NCI-H187 (cell line): ENCODE data around the gene AP4M1.
"Not testable (repeated sequence)": the region's sequence is repeated elsewhere in the genome, so short reads cannot be mapped to it uniquely, and the experiment has no call there.

Experiments
- DNase-seq, 2 experiments: peaks; one replicate each; lab custom pipeline; 2025; lab: John Stamatoyannopoulos, UW

The AP4M1 gene

DNA sequence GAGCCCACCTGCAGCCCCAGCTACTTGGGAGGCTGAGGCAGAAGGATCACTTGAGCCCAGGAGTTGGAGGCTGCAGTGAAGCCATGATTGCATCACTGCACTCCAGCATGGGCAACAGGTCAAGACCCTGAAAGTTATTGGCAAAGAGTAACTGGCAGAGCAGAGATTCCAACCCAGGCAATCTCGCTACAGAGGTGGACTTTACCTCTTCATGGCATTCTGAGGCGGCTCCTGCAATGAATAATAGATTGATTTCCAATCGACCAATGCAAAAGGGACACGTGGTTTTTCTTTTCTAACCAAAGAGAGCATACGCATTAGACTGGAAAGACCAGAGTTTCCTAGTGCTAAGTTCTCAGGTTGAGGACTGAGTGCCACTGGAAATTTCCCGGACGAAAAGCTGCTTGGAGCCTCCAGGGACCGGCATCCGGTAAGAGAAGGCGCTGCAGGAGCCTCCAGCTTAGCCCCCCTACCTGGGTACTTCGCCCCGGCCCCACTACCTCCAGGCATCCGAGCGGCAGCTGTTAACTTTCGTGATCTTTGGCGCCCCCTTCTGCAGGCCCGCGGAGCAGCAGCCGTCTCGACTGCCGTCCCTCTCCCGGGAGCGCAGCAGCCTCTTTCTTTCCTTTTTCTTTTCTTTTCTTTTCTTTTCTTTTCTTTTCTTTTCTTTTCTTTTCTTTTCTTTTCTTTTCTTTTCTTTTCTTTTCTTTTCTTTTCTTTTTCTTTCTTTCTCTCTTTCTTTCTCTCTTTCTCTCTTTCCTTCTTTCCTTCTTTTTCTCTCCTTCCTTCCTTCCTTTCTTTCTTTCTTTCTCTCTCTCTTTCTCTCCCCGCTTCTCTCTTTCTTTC lies 29.4 kb downstream of the AP4M1 start:
- DNase-seq = peak; percentile 53 to 58

GRCh38 chr7:100132126-100132525 lies 30.7 kb downstream of the AP4M1 start:
- no peak for DNase-seq

GRCh38 chr7:100132697-100133151 lies 31.3 kb downstream of the AP4M1 start:
- peak; percentile 16 to 41 for DNase-seq

DNA sequence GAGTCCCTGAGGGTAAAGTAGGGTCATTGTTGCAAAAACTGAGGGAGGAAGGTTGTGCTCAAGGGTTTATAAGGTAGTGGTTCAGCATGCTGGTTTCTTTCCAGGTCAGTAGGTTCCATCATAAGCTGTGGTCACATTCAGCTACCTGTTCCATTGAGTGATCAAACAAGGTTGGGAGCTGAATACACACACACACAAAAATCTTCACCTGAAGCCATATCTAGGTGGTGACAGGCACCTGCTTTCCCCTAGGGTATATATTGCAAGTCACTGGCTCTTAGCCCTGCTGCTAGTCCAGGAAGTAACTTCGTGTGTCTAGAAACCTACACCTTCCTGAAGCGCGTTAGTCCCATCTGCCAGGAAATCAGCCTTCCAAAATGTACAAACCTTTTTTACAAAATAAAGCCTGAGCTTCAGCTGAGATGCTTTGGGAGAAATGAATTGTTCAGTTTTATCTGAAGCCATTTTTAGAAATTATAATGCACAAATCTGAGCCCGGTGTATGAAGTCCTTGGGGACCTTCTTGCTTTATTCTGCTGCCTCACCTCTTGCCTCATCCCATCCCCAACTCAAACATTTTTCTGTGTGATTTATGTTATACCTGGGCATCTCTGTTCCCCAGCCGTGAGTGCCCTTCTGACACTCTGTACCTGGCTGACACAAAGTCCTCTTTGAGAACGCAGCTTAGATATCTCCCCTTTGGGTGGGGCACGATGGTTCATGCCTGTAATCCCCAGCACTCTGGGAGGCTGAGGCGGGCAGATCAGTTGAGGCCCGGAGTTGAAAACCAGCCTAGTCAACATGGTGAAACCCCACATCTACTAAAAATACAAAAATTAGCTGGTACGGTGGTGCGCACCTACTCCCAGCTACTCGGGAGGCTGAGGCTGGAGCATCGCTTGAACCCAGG lies 36.7 kb downstream of the AP4M1 start:
- no peak for DNase-seq

- DNase-seq = no peak
Observed at GRCh38 chr7:100141555-100141949, 40.1 kb downstream of the AP4M1 start.

DNA sequence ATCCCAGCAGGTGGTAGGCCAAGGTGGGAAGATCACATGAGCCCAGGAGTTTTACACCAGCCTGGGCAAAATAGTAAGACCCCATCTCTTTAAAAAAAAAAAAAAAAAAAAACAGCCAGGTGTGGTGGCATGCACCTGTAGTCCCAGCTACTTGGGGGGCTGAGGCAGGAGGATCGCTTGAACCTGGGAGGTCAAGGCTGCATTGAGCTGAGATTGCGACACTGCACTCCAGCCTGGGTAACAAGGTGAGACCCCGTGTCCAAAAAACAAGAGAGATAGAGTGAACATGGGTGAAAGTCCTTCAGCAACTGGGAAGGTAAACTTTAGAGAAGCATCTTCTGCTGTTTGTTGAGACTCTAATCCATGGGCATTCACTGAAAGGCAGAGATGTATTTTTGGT lies 41.0 kb downstream of the AP4M1 start:
- DNase-seq = no peak

GRCh38 chr7:100146350-100146749 lies 44.9 kb downstream of the AP4M1 start:
- not testable (repeated sequence) for DNase-seq

GRCh38 chr7:100147278-100147677 lies 45.8 kb downstream of the AP4M1 start:
- DNase-seq = no peak

- no peak for DNase-seq
Observed at GRCh38 chr7:100148225-100148558, 46.7 kb downstream of the AP4M1 start.

DNA sequence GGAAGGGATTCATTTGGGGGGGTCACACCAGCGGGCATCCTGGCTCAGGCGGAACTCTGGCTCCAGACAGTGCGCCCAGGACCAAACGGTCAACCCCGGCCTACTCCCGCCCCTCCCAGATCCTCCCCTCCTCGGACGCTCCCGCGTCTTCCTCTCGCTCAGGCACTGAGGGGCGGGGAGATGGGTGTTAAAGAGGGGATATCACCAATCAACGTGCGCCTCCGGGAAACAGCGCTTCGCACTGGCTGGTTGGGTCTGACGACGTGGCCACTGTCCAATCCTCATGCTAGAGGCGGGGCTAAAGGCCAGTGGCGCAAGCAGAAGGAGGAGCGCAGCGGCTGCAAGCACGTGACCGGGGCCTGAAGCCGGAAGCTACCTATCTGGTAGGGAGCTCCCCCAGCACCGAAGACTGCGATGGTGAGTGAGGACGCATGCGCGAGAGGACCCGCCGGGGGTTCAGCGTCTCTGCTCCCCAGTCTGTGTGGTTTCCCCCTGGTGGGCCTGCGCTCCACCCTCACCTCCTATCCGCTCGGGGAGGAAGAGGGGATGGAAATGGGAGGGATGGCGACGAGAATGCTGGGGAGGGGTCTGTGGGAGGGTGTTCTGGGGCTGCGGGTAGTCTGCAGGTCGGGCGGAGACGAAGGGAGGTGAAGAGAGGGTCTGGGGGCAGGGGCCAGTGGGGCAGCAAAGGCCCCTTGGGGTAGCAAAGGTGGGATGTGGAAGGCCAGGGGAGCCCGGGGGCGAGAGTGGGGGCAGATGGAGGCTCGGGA lies 47.3 kb downstream of the AP4M1 start, which contains the start of gene LAMTOR4:
Gene LAMTOR4 (plus strand): TSS at position 360 of the 770 bp plus-strand sequence. CDS start 55 bp downstream, at position 415.
- DNase-seq = peak; percentile 96 to 97

GRCh38 chr7:100152404-100152803 lies 51.0 kb downstream of the AP4M1 start:
- DNase-seq = no peak

GRCh38 chr7:100152937-100153666 lies 51.7 kb downstream of the AP4M1 start:
- DNase-seq = no peak

DNA sequence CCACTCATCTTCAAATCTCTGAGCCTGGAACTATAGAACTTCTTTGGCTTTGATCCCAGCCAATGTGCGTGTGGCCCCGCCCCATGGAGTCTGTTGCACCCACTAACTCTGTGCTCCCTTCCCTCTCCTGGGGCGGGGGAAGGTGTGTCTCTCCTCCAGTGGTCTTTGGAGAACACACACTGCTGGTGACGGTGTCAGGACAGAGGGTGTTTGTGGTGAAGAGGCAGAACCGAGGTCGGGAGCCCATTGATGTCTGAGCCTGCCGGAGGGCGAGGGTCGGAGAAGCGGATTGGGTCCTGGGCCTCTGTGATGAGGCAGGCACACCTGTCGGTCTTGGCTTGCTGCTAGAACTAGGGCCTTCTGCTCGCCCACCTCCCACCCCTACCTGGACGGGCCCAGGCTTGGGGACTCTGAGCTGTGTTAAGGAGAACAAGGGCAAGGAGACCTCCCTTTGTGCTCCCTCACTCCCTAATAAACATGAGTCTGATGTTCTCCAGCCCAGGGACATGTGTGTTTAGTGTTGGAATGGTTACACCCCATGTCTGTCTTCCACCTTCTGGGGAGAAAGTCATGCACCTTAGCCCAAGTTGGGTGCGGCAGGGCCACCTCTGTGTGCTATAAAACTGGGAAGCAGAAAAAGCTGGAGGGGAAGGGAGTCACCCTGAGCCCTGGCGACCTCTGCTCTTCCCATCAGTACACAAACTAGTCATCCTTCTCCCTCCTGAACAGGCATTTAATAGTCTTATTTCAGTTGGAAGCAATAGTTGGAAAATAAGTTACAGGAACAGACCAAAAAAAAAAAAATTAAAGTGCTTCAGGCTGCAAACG lies 52.5 kb downstream of the AP4M1 start:
- no peak for DNase-seq

DNA sequence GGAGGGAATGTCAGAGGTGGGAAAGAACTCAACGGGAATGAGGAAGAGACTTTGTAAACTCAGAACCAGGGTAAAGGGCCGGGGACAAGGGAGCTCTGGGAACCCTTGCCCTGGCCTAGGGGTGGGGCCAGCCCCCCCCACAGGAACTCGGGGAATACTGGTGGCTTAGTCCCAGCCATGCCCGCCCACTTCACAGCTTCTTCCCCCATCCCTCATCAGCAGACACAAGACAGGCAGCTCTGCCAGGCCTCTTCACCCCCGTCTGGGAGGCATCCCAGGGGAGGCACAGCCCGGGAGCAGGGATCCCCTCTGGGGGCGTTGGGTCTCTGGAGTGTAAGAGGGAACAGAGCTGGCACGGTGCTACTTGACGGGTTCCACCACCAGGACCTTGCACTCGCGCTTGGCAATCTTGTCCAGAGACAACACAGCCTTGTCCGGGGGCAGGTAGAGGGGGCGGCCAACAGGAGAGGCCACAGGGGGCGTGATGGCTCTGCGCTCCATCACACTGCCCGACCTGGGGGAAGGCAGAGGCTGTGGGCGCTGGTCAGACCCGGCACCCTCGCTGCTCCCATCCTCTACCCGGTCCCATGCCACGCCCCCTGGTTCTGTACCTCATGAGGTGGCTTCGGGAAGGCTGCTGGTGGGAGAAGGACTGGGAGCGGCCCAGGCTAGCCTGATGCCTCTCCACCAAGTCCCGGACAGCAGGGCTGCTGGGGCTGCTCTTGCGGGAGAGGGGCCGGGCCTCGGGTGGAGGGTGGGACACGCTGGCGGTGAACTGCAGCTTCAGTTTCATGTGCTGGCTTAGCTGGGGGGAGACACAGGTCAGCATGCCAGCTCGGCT lies 53.4 kb downstream of the AP4M1 start:
- DNase-seq = no peak

DNA sequence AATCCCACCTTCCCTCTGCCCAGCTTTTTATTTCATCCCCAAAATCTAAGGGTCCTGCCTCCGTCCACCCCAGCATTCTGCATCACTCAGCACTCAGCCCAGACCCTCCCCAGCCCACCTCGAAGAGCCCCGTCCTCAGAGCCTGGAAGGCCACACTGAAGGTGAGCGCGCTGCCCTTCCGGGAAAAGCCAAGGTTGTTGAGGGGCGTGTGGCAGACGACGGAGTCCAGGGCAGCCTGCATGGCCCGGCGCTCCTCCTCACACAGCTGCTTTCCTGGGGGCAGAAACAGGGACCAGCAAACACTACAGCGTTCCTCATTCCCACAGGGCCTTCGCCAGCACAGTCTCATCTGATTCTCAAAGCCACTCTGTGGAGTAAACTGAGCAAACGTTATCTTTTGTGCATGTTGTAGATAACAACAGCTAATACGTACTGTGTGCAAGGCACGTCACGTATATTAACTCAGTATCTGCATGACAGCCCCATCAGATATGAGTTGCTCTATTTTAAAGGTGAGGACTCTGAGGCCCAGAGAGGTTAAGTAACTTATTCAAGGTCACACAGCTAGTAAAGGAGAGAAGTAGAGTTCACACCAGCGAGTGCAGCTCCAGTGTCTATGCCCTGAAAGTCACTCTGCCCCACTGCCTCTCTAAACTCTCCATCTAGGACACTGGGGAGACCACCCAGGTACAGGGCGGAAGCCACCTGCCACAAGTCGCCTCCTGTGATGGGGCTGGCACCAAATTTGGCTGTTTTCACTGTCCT lies 54.3 kb downstream of the AP4M1 start:
- no peak for DNase-seq

DNA sequence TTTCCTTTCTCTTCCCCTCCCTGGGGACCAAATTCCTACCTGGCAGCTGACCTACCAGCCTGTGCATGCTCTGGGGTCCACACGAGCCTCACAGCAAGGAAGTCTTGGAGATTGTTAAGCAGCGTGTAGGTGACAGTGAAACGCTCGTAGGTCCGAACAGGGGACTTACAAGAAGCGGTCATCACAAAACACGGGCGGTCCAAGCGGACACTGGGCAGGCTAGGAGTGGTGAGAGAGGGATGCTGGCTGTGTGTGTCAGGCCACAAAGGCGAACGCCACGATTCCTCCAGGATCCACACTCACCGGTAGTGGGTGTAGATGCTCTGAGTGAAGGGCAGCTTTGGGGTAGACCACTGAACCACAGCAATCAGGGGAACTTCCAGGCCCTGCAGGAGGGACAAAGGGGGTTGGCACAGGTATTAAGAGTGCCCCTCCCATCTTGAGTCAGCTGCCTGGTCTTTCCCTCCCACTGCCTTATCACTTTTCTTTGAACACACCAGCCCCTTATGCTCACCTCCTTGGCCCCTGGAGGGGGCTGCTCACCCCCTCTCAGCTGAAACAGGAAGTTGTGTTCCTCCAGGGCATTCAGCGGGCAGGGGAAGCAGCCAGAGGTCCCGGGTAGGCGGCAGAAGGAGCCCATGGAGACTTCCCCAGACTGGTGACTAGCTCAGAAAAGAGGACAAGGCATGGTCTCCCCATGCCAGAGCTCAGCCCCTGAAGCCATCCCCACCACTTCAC lies 55.1 kb downstream of the AP4M1 start:
- DNase-seq = no peak

- no peak for DNase-seq
Observed at GRCh38 chr7:100157069-100157333, 55.6 kb downstream of the AP4M1 start.
